ENCODE measurements around the gene KCNMB2.
"Not testable (repeated sequence)": the region's sequence is repeated elsewhere in the genome, so short reads cannot be mapped to it uniquely, and the experiment has no call there.

The KCNMB2 gene

DNA sequence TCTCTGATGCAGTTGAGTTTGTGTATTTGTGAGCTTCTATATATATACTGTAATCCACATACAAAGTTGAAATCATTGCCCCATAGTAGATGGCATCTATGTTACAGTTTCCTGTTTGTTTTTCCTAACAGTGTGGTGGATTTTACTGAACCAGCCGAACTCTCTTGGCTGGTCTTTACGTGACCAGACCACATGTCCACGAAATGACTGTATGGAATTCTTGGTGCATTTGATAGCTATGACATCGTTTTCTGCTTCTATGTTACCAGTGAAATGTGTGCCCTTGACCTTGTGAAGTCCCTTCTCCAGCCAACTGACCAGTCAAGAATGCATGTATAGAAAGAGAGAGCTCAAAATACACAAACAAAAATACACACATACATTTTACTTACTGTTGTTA is 1.8 kb downstream of the KCNMB2 start:
- no peaks in the 10 kb centered on the region for H3K36me3 ChIP-seq
- TF ChIP-seq Cebpa-rat (IDR thresholded peaks at IDR 0.05), result no peak

DNA sequence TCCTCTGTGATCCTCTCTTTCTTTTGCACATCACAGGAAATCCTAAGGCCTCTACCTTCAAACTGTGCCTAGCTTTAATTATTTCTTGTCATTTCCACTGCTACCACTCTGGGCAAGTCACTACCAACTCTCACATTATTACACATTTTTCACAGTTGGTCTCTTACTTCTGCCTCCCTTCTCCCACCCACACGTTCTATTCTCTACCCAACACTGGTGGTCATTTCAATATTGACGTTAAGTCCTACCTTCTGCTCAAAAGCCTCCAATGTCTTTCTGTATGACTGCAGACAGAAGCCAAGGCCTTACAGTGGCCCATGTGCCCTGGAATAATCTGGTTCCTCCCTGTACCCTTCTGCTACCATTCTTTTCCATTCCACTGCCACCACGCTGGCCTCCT is 3.9 kb downstream of the KCNMB2 start:
- no peak overlapping the region for H3K9ac ChIP-seq
- no peak overlapping the region for H3K4me2 ChIP-seq
- no peaks in the 10 kb centered on the region for H3K9me3 ChIP-seq
- H3K27ac ChIP-seq, result no peak overlapping the region
- no peaks in the 10 kb centered on the region for H3K36me3 ChIP-seq
- no peak overlapping the region for H3K4me3 ChIP-seq
- TF ChIP-seq Cebpa-rat (IDR thresholded peaks at IDR 0.05), result no peak
- no peaks in the 10 kb centered on the region for H3K27me3 ChIP-seq
- H3K4me1 ChIP-seq, result no peaks in the 10 kb centered on the region
- no peaks in the 10 kb centered on the region for H4K20me1 ChIP-seq

More for the DNA sequence above, 1.8 kb downstream of the KCNMB2 start:
- H3K4me1 ChIP-seq, result no peaks in the 10 kb centered on the region
- no peaks in the 10 kb centered on the region for H3K27me3 ChIP-seq
- no peak overlapping the region for H3K4me3 ChIP-seq
- no peak overlapping the region for H3K4me2 ChIP-seq
- no peak overlapping the region for H3K27ac ChIP-seq
- no peaks in the 10 kb centered on the region for H4K20me1 ChIP-seq
- H3K9me3 ChIP-seq, result no peaks in the 10 kb centered on the region
- H3K9ac ChIP-seq, result no peak overlapping the region

DNA sequence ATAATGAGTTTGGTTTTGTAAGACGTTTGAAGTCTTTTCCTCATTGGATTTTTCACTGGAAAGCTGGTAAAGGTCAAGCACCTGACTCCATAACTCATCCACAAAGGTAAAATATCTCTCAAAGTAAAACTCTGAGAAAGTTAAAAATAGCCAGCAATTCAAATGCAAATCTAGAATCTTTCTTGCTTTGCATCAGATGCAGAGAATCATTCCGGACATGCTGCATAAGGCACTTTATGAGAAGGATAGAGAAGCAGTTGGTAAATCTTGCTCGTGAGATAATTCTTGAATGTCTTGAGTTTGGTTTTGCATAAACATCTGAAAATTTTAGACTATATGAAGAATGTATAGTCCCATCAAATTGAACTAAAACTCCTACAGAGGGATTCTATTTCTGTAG is 9.1 kb downstream of the KCNMB2 start:
- H3K4me1 ChIP-seq, result no peaks in the 10 kb centered on the region
- no peak overlapping the region for H3K4me2 ChIP-seq
- no peak for TF ChIP-seq Cebpa-rat (IDR thresholded peaks at IDR 0.05)
- no peaks in the 10 kb centered on the region for H3K27me3 ChIP-seq
- no peaks in the 10 kb centered on the region for H4K20me1 ChIP-seq
- H3K4me3 ChIP-seq, result no peak overlapping the region
- no peaks in the 10 kb centered on the region for H3K36me3 ChIP-seq
- H3K27ac ChIP-seq, result no peak overlapping the region
- no peak overlapping the region for H3K9ac ChIP-seq
- H3K9me3 ChIP-seq, result no peaks in the 10 kb centered on the region

DNA sequence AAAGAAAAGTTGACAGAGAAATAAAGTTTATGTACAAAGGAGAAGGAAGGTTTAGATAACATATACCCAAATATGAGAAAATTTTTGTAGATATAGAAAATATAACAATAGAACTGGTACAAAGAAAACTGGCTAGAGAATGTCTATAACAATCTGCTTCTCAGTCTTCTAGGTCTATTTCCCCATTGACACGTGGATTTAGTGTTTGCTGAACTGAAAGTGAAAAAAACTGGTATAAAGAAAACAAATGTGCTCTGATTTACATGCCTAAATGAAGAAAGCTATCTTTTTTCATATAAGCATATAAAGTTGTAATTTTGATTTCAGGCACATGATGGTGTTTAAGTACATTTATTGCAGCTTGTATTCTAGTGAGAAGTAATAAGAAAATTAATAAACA is 9.8 kb downstream of the KCNMB2 start:
- H3K9ac ChIP-seq, result no peak overlapping the region
- H3K9me3 ChIP-seq, result no peaks in the 10 kb centered on the region
- no peak overlapping the region for H3K4me3 ChIP-seq
- H3K4me2 ChIP-seq, result no peak overlapping the region
- H3K4me1 ChIP-seq, result no peaks in the 10 kb centered on the region
- no peaks in the 10 kb centered on the region for H4K20me1 ChIP-seq
- no peaks in the 10 kb centered on the region for H3K36me3 ChIP-seq
- H3K27me3 ChIP-seq, result no peaks in the 10 kb centered on the region
- no peak overlapping the region for H3K27ac ChIP-seq
- no peak for TF ChIP-seq Cebpa-rat (IDR thresholded peaks at IDR 0.05)

DNA sequence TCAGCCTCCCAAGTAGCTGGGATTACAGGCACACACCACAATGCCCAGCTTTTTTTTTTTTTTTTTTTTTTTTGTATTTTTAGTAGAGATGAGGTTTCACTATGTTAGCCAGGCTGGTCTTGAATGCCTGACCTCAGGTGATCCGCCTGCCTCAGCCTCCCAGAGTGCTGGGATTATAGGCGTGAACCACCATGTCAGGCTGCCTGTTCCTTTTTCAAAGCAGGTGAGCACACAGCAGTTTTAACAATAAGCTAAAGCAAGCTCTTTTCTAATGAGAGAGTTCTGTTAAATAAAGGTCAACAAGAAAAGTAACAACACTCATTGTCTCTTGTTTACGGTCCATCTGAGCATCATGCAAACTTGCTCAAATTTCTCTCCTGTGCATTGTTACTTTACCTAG is 13.2 kb downstream of the KCNMB2 start:
- not testable (repeated sequence) for H3K27me3 ChIP-seq, H3K9ac ChIP-seq, H3K4me1 ChIP-seq, H3K36me3 ChIP-seq, H3K4me3 ChIP-seq, H3K4me2 ChIP-seq, H4K20me1 ChIP-seq, H3K9me3 ChIP-seq, H3K27ac ChIP-seq

DNA sequence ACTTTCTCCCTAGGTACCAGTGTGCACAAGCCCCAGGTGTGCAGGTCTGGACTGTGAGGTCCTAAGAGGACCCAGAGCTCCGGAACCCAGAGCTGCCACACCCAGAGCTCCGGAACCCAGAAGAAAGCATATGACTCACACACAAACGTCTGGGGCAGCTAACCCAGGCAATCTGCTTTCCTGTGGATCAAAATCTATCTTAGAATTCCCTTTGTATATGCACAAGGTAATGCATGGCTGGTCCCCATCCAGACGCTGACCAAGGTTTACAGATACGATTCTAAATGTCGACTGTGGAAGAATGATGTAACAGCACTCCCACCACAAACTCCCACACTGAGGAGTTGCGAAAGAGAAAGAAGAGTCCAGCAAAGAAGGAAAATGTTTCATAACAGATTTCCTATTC is 15.7 kb downstream of the KCNMB2 start:
- TF ChIP-seq Cebpa-rat (IDR thresholded peaks at IDR 0.05), result no peak
- H3K27ac ChIP-seq, result no peak overlapping the region
- H3K36me3 ChIP-seq, result no peaks in the 10 kb centered on the region
- H3K4me1 ChIP-seq, result no peaks in the 10 kb centered on the region
- no peak overlapping the region for H3K4me3 ChIP-seq
- no peaks in the 10 kb centered on the region for H3K27me3 ChIP-seq
- no peaks in the 10 kb centered on the region for H4K20me1 ChIP-seq
- no peaks in the 10 kb centered on the region for H3K9me3 ChIP-seq
- H3K9ac ChIP-seq, result no peak overlapping the region
- H3K4me2 ChIP-seq, result no peak overlapping the region

DNA sequence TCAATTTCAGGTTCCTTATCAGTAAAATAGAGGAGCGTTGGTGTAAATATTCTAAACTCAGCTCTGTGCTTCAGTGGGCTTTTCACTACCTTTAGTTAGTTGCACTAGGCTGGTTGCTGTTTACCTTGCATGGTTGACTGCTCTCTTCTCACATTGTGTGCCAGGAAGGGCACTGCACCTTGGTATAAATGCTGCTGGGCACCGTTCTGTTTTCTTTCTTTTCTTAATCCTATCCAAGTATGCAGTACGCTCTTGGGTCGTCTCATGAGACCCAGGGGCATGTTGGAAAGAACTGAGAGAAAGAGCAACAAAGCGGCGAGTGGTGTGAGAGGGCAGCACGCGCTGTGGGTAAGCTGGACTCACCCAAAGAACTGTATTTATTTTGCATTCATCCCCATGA is 22.4 kb downstream of the KCNMB2 start:
- Histone ChIP-seq H3K27ac (no peak overlapping the region), H3K9ac (no peak overlapping the region), H3K4me1 (no peaks in the 10 kb centered on the region), H3K4me2 (no peak overlapping the region), H4K20me1 (no peaks in the 10 kb centered on the region), H3K9me3 (no peaks in the 10 kb centered on the region), H3K4me3 (no peak overlapping the region), H3K36me3 (no peaks in the 10 kb centered on the region), H3K27me3 (no peaks in the 10 kb centered on the region)
- TF ChIP-seq Cebpa-rat (IDR thresholded peaks at IDR 0.05), result no peak

DNA sequence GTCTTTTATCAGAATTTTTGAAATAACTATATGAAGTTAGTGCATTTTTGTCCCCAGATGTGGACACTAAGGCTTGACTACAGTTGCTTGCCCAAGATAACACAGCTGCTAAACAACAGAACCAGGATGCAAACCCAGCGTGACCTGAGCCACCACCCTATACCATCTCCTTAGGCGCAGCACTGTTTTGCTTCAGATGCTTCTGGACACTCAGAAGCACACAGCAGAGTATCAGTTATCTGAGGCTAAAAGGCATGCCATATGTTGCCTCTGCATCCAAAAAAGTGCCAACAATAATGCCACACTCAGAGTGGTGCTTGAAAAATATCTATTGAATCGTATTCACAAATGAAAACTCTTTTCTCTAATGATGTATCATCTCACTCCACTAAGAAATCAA is 24.5 kb downstream of the KCNMB2 start:
- H3K9ac ChIP-seq, result no peak overlapping the region

DNA sequence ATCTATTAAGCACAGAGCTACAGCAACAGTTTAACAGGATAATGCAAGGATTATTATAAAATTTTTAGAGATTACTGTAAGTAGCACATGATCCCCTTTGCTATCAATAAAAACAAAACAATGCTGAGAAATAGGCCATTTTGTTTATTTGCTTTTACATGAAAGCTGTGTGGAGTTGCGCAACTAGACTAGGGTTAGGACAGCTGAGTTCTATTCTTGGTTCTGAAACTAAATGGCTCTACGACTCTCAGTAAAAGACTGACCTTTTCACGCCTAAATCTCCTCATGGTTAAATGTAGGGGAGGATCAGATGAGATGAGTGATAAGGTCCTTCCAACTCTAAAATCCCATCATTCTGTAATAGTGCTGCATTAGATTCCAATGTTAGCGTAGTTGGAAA is 25.0 kb downstream of the KCNMB2 start:
- Histone ChIP-seq H3K9me3 (no peaks in the 10 kb centered on the region), H3K9ac (no peak overlapping the region), H3K27me3 (no peaks in the 10 kb centered on the region), H3K4me3 (no peak overlapping the region), H4K20me1 (no peaks in the 10 kb centered on the region), H3K36me3 (no peaks in the 10 kb centered on the region), H3K4me2 (no peak overlapping the region), H3K27ac (no peak overlapping the region), H3K4me1 (no peaks in the 10 kb centered on the region)
- no peak; the same call in 1 of the 2 replicates for TF ChIP-seq Cebpa-rat (IDR thresholded peaks at IDR 0.05)

More for the DNA sequence above, 24.5 kb downstream of the KCNMB2 start:
- Histone ChIP-seq H3K27ac (no peak overlapping the region), H3K4me3 (no peak overlapping the region), H3K4me1 (no peaks in the 10 kb centered on the region), H3K9me3 (no peaks in the 10 kb centered on the region), H3K27me3 (no peaks in the 10 kb centered on the region), H3K4me2 (no peak overlapping the region), H3K36me3 (no peaks in the 10 kb centered on the region), H4K20me1 (no peaks in the 10 kb centered on the region)
- no peak for TF ChIP-seq Cebpa-rat (IDR thresholded peaks at IDR 0.05)

DNA sequence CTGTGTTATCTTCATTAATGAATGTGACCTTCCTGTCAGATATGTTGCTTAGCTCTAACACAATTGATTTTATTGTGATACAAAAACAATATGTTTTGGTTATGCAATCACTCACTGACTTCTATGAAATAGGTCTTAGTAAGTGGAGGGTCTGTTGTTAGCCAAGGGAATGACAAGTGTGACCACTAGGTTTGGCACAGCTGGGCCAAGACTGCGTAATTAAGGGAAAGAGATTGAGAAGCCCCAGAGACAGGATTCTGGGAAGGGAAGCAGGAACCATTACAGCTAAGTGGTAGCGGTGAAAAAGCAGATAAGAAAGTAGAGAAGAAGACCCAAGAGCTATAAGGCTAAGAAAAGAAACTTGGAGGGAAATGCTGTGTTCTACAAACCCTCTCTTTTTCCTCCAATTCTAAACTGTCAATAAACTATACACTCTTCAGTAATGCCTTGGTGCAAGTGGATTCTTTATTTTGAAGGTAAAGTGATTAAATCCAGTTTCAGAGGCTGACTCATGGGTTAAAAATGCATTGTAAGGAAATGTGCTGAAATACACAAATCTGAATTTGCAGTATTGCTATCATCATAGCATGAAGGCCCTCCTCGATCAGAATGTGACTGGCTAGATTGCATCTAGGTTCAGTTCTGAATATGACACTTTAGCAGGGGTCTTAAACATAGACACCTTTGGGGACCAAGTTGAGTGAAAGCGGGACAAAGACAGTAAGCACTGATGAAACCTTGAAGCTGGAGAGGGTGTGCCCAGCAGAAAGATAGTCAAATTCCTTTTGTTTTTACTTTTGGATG is 26.1 kb downstream of the KCNMB2 start:
- H3K36me3 ChIP-seq, result no peaks in the 10 kb centered on the region
- H3K4me2 ChIP-seq, result no peak overlapping the region
- H3K9ac ChIP-seq, result no peak overlapping the region
- no peaks in the 10 kb centered on the region for H4K20me1 ChIP-seq
- H3K4me1 ChIP-seq, result no peaks in the 10 kb centered on the region
- no peak for TF ChIP-seq Cebpa-rat (IDR thresholded peaks at IDR 0.05)
- no peak overlapping the region for H3K4me3 ChIP-seq
- H3K27ac ChIP-seq, result no peak overlapping the region
- no peaks in the 10 kb centered on the region for H3K9me3 ChIP-seq
- H3K27me3 ChIP-seq, result no peaks in the 10 kb centered on the region

DNA sequence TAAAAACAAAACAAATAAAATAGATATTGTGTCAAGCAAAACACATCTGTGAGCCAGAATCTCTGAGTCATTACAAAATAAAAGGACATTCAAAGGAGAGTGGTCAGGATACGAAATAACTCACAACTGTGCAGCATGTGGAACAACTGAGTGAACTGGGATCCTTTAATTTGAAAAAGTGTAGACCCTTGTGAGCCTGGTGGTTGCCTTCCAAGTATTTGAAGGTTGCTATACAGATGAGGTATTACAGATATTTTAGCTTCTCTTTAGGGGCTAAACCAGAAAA is 26.7 kb downstream of the KCNMB2 start:
- H4K20me1 ChIP-seq, result no peaks in the 10 kb centered on the region
- H3K36me3 ChIP-seq, result no peaks in the 10 kb centered on the region
- no peak overlapping the region for H3K9ac ChIP-seq
- H3K4me2 ChIP-seq, result no peak overlapping the region
- no peak overlapping the region for H3K4me3 ChIP-seq
- no peaks in the 10 kb centered on the region for H3K4me1 ChIP-seq
- no peaks in the 10 kb centered on the region for H3K27me3 ChIP-seq
- H3K9me3 ChIP-seq, result no peaks in the 10 kb centered on the region
- no peak overlapping the region for H3K27ac ChIP-seq
- no peak for TF ChIP-seq Cebpa-rat (IDR thresholded peaks at IDR 0.05)

All from BLaER1 (cell line).